Subcutaneous abdominal adipose tissue (tissue), 5 donors: ENCODE data around the gene MRM2.

Experiments
- H3K27ac ChIP-seq: one replicate; pipeline ENCODE4 v1.7.0; 2013; ENCODE audit warnings: low read depth, mild to moderate bottlenecking, inconsistent platforms, low read length, moderate library complexity
- H3K27me3 ChIP-seq, 5 donors: one replicate each; pipeline ENCODE4 v1.7.0; 2013; ENCODE audit warnings: low read length in 5 of 5, inconsistent platforms in 1 of 5; ENCODE audit not compliant: control insufficient read depth in 5 of 5, insufficient read depth in 4 of 5
- H3K36me3 ChIP-seq, 5 donors: one replicate each; pipeline ENCODE4 v1.7.0; 2013; ENCODE audit warnings: low read length in 5 of 5; ENCODE audit not compliant: control insufficient read depth in 5 of 5, insufficient read depth in 5 of 5
- H3K4me1 ChIP-seq, 5 donors: one replicate each; pipeline ENCODE4 v1.7.0; 2013; ENCODE audit warnings: low read length in 5 of 5, mild to moderate bottlenecking in 3 of 5, moderate library complexity in 1 of 5; ENCODE audit not compliant: control insufficient read depth in 5 of 5, insufficient read depth in 5 of 5
- H3K4me3 ChIP-seq, 5 donors: one replicate each; pipeline ENCODE4 v1.7.0; 2013; ENCODE audit warnings: low read length in 5 of 5, low read depth in 1 of 5
- H3K9ac ChIP-seq, 5 donors: one replicate each; pipeline ENCODE4 v1.7.0; 2013; ENCODE audit warnings: low read length in 5 of 5, mild to moderate bottlenecking in 4 of 5, moderate library complexity in 3 of 5
- H3K9me3 ChIP-seq, 5 donors: one replicate each; pipeline ENCODE4 v1.7.0; 2013; ENCODE audit warnings: low read length in 5 of 5; ENCODE audit not compliant: control insufficient read depth in 5 of 5
- donor health status: healthy.
- donor health status: healthy.
- donor health status: healthy.
- donor health status: healthy.
- donor health status: healthy.

MRM2 gene

DNA sequence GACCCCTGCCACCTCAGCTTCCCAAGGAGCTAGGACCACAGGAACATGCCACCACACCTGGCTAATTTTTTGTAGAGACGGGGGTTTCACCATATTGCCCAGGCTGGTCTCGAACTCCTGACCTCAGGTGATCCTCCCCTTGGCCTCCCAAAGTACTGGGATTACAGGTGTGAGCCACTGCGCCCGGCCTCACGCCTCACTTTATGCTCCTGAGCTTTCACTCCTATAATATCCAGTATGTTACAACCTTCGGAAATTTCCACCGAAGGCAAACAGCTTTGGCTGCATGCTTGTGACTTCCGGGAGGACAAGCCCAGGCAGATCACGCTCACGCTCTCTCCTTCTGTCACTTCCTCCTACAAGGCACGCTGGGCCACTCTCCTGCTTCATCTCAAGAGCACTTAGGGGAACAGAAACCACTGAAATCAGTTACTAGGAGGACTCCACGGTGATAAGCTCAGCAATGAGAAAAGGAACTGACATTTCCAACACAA lies 4.8 kb downstream of the MRM2 start:
- Histone ChIP-seq H3K36me3 (peaks cover 7 to 41% (median 39%) of the 10 kb centered on the region in 5 donors), H3K27me3 (no peaks in the 10 kb centered on the region), H3K9me3 (no peaks in the 10 kb centered on the region), H3K27ac (no peak overlapping the region), H3K9ac (no peak overlapping the region), H3K4me3 (no peak overlapping the region), H3K4me1 (peaks cover 0 to 35% (median 27%) of the 10 kb centered on the region in 5 donors)

DNA sequence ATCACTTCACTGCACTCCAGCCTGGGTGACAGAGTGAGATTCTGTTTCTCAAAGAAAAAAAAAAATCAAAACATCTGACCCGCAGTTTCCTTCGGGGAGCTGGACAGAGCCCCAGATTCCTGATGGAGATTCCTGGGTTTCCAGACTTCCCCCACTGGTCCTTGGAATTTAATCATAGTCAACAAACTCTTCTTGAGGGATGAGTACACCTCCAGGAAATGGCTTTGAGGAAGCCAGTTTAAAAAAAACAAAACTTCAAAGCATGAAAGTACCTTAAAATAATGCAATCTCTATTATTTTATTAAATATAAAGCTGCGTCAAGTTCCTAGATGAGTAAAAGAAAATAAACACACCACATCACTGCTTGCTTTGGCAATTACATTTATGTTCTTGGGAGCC lies 8.1 kb downstream of the MRM2 start:
- no peak overlapping the region for H3K27ac ChIP-seq
- no peak overlapping the region for H3K9ac ChIP-seq
- H3K4me1 ChIP-seq, result peaks cover 0 to 43% (median 36%) of the 10 kb centered on the region in 5 donors
- no peaks in the 10 kb centered on the region for H3K27me3 ChIP-seq
- no peaks in the 10 kb centered on the region for H3K9me3 ChIP-seq
- peaks cover 7 to 48% (median 45%) of the 10 kb centered on the region in 5 donors for H3K36me3 ChIP-seq
- H3K4me3 ChIP-seq, result no peak overlapping the region

DNA sequence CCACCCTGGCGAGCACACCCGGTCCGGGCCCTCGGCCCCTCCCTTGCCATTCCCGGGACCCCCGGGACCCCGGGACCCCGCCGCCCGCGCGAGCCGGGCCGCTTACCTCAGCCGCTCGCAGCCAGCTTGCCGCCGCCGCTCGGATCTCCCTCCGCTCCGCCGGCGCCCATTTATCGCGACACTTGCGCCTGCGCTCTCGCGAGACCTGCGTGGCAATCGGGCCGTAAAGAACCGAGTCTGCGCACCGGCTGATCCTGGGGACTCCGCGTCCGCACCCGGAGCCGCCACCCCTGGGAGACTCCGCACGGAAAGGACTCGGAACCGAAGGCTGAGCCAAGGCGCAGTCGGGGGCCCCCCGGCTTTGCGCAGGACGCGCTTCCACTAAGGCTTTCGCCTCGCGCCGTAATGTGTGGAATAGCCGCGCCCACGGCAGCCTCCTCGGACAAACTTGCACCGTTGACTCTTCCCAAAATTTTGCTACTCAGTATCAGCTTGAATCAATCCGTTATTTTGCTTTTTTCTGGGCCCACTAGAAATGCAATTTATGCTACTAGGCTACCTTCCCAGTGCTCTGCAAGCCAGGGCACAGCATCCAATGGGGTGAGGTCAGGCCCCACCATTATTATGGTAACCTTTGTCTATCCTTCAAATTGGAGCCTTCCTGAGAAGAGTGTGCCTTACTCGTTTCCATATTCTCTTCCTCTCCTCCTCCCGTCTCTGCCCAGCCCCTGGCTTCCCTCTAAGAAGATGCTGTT lies 9.1 kb downstream of the MRM2 start, which contains the start of gene MAD1L1:
MAD1L1 (minus strand) TSS at position 180 of the 755 bp plus-strand sequence. CDS start 2,812 bp downstream, outside the sequence.
- H3K36me3 ChIP-seq, result peaks cover 3 to 49% (median 40%) of the 10 kb centered on the region in 5 donors

DNA sequence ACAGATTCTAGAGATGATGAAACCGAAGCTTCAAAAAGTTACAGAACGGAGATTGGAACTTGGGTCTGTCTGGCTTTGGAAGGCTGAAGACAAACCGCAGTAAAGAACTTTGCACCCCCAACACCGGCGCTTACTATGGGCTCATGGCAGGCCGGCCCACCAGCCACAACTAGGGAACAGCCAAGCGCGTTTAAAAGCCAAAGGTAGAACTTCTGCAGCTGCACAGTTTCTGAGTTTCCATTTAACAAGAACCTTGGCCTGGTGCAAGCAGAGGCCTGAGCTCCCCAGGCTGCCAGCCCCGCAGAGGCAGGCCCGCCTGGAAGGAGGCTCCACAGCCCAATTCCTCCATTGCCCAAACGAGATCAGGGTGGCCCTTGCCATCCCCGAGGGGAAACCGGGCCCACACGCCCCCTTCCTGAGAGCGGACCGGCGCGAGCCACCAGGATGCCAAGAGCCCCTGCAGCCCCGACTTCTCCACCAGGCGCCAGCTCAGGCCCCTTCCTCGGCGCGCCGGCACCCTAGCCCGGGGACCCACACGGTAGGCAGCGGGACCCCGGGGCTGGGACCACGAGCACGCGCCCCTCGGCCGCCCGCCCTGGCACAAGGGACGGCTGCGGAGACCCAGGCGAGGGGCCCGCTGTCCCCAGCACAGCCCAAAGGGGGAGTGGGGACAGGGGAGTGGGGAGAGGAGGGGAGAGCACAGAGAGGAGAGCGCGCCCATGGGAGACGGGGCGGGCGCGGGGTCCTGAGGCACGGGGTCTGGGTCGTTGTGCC lies 9.8 kb downstream of the MRM2 start:
- Histone ChIP-seq H3K27ac (peak overlapping the region; percentile 46), H3K9me3 (no peaks in the 10 kb centered on the region), H3K9ac (peak overlapping the region; percentile 84 to 95 (median 91)), H3K4me3 (peak overlapping the region; percentile 65 to 97 (median 80)), H3K27me3 (no peaks in the 10 kb centered on the region), H3K4me1 (peaks cover 0 to 37% (median 31%) of the 10 kb centered on the region in 5 donors), H3K36me3 (peaks cover 3 to 51% (median 39%) of the 10 kb centered on the region in 5 donors)

More for the DNA sequence above, 9.1 kb downstream of the MRM2 start, which contains the start of gene MAD1L1:
- Histone ChIP-seq H3K27me3 (no peaks in the 10 kb centered on the region), H3K9ac (peak within 1 kb of the TSS; percentile 84 to 95 (median 91)), H3K27ac (peak within 1 kb of the TSS; percentile 46), H3K9me3 (no peaks in the 10 kb centered on the region), H3K4me1 (peaks cover 0 to 38% (median 34%) of the 10 kb centered on the region in 5 donors), H3K4me3 (peak within 1 kb of the TSS; percentile 79 to 97 (median 83))

DNA sequence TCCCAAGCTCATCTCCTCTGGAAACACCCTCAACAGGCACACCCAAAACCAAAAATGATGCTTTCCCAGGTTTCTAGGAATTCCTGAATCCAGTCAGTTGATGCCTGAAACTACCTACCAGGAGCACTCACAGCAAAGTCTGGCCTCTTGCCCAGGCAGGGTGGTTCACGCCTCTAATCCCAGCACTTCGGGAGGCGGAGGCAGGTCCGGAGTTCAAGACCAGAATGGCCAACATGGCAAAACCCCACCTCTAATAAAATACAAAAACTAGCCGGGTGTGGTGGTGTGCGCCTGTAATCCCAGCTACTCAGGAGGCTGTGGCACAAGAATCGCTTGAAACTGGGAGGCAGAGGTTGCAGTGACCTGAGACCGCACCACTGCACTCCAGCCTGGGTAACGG lies 11.1 kb downstream of the MRM2 start:
- H3K4me1 ChIP-seq, result peaks cover 0 to 33% (median 28%) of the 10 kb centered on the region in 5 donors
- H3K9me3 ChIP-seq, result no peaks in the 10 kb centered on the region
- peaks cover 3 to 55% (median 39%) of the 10 kb centered on the region in 5 donors for H3K36me3 ChIP-seq

DNA sequence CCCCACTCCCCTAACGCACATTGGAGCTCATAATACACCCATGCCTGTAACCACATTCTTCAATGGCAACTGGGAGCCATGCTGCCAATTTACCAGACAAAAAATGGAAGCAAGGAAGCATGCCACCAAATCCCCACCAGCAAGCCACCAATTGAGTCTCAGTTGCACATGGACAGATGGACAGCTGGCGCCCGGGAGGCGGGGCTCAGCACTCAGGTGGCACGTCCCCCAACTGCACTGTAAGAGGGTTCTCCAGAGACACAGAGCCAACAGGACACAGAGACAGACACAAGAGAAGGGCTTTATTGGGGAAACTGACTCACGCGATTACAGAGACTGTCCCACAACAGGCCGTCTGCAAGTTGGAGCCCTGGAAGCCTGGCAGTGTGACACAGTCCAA lies 11.8 kb downstream of the MRM2 start:
- H3K27ac ChIP-seq, result no peak overlapping the region
- H3K4me3 ChIP-seq, result no peak overlapping the region
- H3K9me3 ChIP-seq, result no peaks in the 10 kb centered on the region
- H3K36me3 ChIP-seq, result peaks cover 3 to 60% (median 43%) of the 10 kb centered on the region in 5 donors
- peak overlapping the region in 2 of 5 donors; percentile 32 to 37 for H3K9ac ChIP-seq
- H3K4me1 ChIP-seq, result peaks cover 0 to 34% (median 28%) of the 10 kb centered on the region in 5 donors
- no peaks in the 10 kb centered on the region for H3K27me3 ChIP-seq

More for the DNA sequence above, 11.1 kb downstream of the MRM2 start:
- Histone ChIP-seq H3K27ac (no peak overlapping the region), H3K27me3 (no peaks in the 10 kb centered on the region), H3K9ac (peak overlapping the region in 3 of 5 donors; percentile 11 to 37 (median 32)), H3K4me3 (no peak overlapping the region)

DNA sequence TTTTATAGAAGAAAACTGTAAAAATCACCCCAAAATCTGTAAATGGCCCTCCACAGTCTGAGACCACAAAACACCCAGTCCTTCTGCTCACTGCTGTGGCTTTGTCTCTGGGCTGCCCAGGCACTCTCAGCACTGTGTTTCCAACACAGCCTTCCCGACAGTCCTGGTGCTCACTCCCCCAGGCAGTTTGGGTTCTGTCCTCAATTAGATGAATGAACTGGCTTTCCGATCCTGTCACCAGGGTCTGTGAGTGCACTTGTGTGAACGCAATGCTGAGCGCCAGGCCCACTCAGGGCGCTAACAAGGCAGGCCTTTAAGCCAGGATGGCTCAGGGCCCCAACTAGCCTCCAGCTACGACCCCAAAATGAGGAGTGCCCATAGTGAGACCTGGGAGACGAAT lies 12.5 kb downstream of the MRM2 start:
- Histone ChIP-seq H3K9me3 (no peaks in the 10 kb centered on the region), H3K36me3 (peaks cover 0 to 60% (median 43%) of the 10 kb centered on the region in 5 donors), H3K27me3 (no peaks in the 10 kb centered on the region), H3K4me1 (peaks cover 0 to 42% (median 34%) of the 10 kb centered on the region in 5 donors), H3K4me3 (no peak overlapping the region), H3K9ac (no peak overlapping the region), H3K27ac (no peak overlapping the region)

DNA sequence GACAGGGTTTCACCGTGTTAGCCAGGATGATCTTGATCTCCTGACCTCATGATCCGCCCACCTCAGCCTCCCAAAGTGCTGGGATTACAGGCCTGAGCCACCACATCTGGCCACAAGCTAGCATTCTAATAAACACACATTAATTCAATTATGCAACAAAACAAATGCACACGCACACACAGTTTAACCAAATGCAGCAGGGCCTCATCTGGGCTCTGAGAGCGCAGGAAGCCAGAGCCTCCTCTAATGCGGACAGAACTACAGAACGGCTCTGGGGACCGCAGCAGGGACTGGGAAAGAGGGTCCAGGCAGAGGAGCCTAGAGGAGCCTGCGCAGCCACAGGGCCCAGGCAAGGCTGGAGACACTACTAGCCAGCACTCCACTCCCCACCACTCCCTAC lies 13.1 kb downstream of the MRM2 start:
- Histone ChIP-seq H3K27ac (no peak overlapping the region), H3K27me3 (no peaks in the 10 kb centered on the region), H3K9ac (no peak overlapping the region), H3K9me3 (no peaks in the 10 kb centered on the region), H3K36me3 (peaks cover 0 to 63% (median 43%) of the 10 kb centered on the region in 5 donors), H3K4me1 (peaks cover 0 to 47% (median 39%) of the 10 kb centered on the region in 5 donors), H3K4me3 (no peak overlapping the region)

DNA sequence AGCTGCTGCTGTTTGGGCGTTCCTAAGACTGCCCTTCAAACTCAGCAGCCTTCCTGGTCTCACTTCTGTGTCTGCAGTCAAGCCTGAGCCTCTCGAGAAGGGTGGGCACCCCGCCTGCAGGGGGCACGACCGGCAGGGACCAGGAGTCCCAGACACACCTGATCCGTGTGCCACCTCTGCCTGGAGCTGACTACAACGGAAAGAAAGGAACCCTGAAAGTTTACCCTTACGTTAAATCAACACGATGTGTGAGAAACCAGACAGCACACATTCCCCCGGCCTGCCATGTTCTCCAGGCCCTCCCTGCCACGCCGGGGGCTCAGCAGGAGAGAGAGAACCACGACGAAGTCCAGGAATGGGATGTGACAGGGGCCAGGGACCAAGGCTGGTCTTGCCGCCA lies 14.3 kb downstream of the MRM2 start:
- Histone ChIP-seq H3K27ac (no peak overlapping the region), H3K27me3 (no peaks in the 10 kb centered on the region)

More for the DNA sequence above, 14.3 kb downstream of the MRM2 start:
- Histone ChIP-seq H3K4me1 (peaks cover 0 to 38% (median 34%) of the 10 kb centered on the region in 5 donors), H3K9me3 (no peaks in the 10 kb centered on the region), H3K4me3 (no peak overlapping the region), H3K36me3 (peaks cover 0 to 75% (median 49%) of the 10 kb centered on the region in 5 donors), H3K9ac (no peak overlapping the region)
